ENCODE results near the gene MRC1.

Gene MRC1

GRCh38 chr10:17789396-17789795 is 19.8 kb upstream of the MRC1 start:
- TF ChIP-seq TAF1 (IDR thresholded peaks at IDR 0.05; ENCODE audit: borderline replicate concordance, insufficient read depth, low read length): no peak
- TF ChIP-seq REST (IDR thresholded peaks at IDR 0.05; ENCODE audit: insufficient read depth in 1 of 2, low read depth in 2 of 2, low read length in 2 of 2): no peak
- TF ChIP-seq SIN3A (IDR thresholded peaks at IDR 0.05; ENCODE audit: borderline replicate concordance, insufficient read depth, low read length): no peak
- TF ChIP-seq FOXP2 (optimal IDR thresholded peaks at IDR 0.05; ENCODE audit: borderline replicate concordance, extremely low read depth, extremely low read length, insufficient read depth): no peak
- no peak for TF ChIP-seq POLR2AphosphoS5 (IDR thresholded peaks at IDR 0.05; ENCODE audit: low read depth, low read length)

- TF ChIP-seq REST (IDR thresholded peaks at IDR 0.05; ENCODE audit: insufficient read depth in 1 of 2, low read depth in 2 of 2, low read length in 2 of 2): no peak
- no peak for TF ChIP-seq SIN3A (IDR thresholded peaks at IDR 0.05; ENCODE audit: borderline replicate concordance, insufficient read depth, low read length)
- no peak for TF ChIP-seq FOXP2 (optimal IDR thresholded peaks at IDR 0.05; ENCODE audit: borderline replicate concordance, extremely low read depth, extremely low read length, insufficient read depth)
- TF ChIP-seq TAF1 (IDR thresholded peaks at IDR 0.05; ENCODE audit: borderline replicate concordance, insufficient read depth, low read length): no peak
- TF ChIP-seq POLR2AphosphoS5 (IDR thresholded peaks at IDR 0.05; ENCODE audit: low read depth, low read length): no peak
These were observed 18.5 kb upstream of the MRC1 start for GRCh38 chr10:17790651-17791050.

GRCh38 chr10:17792991-17793390 is 16.2 kb upstream of the MRC1 start:
- TF ChIP-seq FOXP2 (optimal IDR thresholded peaks at IDR 0.05; ENCODE audit: borderline replicate concordance, extremely low read depth, extremely low read length, insufficient read depth) (no peak), SIN3A (IDR thresholded peaks at IDR 0.05; ENCODE audit: borderline replicate concordance, insufficient read depth, low read length) (no peak), REST (IDR thresholded peaks at IDR 0.05; ENCODE audit: insufficient read depth in 1 of 2, low read depth in 2 of 2, low read length in 2 of 2) (no peak), POLR2AphosphoS5 (IDR thresholded peaks at IDR 0.05; ENCODE audit: low read depth, low read length) (no peak), TAF1 (IDR thresholded peaks at IDR 0.05; ENCODE audit: borderline replicate concordance, insufficient read depth, low read length) (no peak)

- no peak for TF ChIP-seq FOXP2 (optimal IDR thresholded peaks at IDR 0.05; ENCODE audit: borderline replicate concordance, extremely low read depth, extremely low read length, insufficient read depth)
- no peak for TF ChIP-seq SIN3A (IDR thresholded peaks at IDR 0.05; ENCODE audit: borderline replicate concordance, insufficient read depth, low read length)
- TF ChIP-seq REST (IDR thresholded peaks at IDR 0.05; ENCODE audit: insufficient read depth in 1 of 2, low read depth in 2 of 2, low read length in 2 of 2): no peak
- no peak for TF ChIP-seq TAF1 (IDR thresholded peaks at IDR 0.05; ENCODE audit: borderline replicate concordance, insufficient read depth, low read length)
These were observed 15.1 kb upstream of the MRC1 start for GRCh38 chr10:17793823-17794644.
